ENCODE data around the gene NUDT7. TPM values are rescaled to one million over a fixed set of nuclear protein-coding genes. Genes with fewer than 3 reads are reported as not detected.

The NUDT7 gene
- total RNA-seq, 1 donor from 2014 or later, result 9.9 TPM

DNA sequence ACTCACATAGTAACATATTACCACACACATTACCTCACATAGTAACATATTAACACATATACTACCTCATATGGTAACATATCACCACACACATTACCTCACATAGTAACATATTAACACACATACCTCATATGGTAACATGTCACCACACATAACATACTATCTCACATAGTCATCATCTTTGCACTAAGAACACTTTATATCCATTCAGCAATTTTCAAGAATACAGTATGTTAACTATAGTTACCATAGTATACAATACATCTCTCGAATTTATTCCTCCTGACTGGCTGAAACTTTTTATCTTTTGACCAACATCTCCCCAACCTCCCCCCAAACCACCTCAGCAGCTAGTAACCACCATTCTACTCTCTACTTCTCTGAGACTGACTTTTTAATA lies 7.6 kb downstream of the NUDT7 start:
- no peak for DNase-seq

DNA sequence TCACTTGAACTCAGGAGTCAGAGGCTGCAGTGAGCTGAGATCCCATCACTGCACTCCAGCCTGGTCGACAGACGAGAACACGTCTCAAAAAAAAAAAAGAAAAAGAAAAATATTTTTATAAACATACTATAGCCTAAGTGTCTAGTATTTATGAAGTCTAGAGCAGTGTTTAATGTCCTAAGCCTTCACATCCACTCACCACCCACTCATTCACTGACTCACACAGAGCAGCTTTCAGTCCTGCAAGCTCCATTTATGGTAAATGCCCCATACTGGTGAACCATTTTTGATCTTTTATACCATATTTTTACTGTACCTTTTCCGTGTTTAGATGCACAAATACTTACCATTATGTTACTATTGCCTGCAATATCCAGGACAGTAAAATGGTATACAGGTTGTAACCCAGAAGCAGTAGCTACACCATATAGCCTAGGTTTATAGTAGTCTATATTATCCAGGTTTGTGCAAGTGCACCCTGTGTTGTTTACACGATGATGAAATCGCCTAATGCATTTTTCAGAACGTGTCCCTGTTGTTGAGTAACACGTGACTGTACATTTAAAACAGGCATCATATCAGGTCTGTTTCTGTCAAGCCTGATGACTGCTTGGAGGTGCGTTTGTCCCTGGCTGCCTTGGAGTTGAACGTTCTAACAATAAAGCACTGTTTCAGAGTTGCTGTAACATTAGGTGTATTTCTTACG lies 10.1 kb downstream of the NUDT7 start:
- no peak for DNase-seq

DNA sequence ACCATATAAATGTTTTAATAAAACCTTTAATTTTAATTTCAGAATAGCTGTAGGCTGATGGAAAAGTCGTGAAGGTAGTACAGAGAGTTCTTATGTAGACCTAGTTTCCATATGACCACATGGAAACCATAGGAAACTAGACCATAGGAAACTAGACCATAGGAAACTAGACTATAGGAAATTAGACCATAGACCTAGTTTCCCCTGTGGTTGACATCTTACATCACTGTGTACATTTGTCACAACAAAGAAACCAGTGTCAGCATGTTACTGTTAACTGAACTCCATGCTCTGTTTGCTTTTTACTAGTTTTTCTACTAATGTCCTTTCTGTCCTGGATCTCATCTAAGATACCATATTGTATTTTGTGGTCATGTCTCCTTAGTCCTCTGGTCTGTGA lies 14.6 kb downstream of the NUDT7 start:
- no peak for DNase-seq

DNA sequence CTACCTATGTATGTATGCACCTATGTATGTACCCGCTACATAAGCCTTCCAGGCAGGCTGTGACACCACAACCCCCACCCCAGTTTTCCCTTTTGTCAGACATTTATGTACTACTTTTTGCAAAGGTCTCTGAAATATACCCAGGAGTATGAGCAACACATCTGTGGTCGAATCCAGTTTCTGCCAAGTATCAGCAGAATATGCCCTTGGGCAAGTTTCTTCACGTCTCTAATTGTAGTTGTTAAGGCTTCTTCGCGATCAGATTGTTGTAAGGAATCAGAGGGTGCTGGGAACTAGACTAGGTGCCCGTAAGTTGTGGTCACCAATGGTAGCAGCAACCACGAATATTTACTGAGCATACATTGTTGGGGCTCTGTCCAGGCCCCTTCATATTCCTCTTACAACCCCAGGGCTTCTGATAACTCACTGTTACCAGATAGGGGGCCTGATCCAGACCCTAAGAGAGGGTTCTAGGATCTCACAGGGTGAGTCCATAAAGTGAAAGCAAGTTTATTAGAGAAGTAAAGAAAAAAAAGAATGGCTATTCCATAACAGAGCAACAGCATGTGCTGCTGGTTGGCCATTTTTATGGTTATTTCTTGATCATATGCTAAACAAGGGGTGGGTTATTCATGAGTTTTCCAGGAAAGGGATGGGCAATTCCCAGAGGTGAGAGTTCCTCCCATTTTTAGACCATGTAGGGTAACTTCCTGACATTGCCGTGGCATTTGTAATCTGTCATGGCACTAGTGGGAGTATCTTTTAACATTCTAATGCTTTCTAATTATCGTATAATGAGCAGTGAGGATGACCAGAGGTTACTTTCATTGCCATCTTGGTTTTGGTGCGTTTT lies 16.6 kb downstream of the NUDT7 start:
- no peak for DNase-seq

DNA sequence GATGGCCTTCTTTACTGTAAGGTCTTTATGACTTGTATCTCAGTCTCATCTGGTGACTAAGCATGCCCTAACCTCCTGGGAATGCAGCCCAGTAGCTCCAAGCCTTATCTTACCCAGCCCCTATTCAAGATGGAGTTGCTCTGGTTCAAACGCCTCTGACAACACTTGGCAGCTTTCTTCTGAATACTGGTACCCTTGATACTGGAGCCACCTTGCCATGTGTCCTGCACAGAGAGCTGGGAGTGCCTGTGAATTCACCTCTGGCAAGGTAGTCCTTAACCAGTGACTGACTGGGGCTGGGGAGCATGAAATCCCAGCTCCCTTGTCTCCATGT lies 17.2 kb downstream of the NUDT7 start:
- DNase-seq, result no peak

DNA sequence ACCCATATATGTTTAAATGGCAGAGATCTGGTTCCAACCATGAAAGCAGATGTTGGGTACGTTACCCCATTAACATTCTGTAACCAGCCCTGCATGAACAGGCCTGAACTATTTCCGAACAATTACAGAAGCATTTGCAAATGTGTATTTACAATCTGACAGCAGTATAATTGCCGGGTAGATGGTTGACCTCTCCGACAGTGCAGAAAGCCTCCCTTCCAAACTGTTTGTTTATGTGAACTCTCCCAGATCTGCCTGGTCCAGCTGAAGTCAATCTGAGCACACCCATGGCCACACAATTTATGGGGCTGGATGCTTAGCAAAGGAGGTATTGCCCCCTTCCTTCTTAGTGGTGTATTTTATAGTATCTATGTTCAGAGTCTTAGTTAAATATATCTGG lies 21.8 kb downstream of the NUDT7 start:
- no peak for DNase-seq

DNA sequence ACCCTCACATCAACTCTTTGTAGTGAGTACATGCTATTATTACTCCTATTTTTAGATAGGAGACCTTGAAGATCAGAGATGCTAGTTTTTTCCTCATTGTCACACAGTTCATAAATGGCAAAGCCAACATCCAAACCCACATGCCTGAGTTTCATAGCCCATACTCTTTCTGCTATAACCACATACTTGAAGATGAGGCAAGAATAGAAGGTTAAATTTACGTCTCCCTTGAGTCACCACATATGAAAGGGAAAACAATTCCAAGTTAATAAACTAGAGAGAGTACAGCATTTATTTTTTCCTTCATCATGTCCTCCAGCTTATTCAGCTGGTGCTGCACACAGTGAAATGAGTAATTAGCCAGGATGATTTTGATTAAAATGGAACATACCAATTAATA lies 23.7 kb downstream of the NUDT7 start:
- DNase-seq, result no peak

DNA sequence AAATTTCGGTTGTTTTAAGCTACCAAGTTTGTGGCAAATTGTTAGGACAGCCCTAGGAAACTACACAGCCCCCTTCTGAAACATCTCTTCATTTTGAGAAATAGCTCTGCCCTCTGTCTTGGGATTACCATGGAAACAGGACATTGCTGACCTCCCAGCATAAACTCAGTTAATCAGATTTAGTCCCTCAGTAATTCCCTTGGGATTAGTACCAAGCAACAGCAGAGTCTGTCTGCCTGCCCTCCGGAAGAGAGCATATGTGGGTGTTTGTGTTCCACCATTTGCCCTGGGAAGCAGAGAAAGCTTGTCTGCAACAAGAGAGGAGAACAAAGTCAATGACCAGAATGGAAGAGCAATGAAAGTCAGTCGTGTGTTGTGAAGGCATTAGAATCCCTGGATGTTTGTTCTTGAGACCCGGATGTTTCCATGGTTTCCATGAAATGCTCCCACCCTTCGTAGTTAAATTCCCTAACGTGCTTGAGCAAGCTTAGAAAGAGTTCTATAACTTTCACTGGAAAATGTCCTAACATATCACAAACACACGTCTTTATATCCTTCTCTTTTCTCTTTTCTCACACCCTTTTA lies 26.2 kb downstream of the NUDT7 start:
- no peak for DNase-seq

DNA sequence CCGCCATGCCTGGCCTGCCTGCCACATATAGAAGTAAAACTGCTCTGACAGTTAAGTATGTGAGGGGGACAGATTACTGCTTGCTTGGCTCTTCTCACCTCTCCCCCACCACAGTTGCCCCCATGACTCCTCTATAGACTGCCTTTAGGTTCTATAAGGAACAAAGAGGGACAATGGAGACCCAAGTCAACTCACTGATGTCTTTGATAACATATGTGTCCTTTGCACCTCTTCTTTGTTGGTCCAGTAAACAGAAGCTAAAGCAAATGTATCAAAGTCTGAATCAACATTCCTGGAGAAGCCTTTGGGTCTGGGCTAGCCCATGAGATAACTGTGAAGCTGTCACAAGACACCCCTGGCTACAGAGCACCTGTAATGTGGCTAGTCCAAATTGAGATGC lies 27.1 kb downstream of the NUDT7 start:
- DNase-seq, result no peak

DNA sequence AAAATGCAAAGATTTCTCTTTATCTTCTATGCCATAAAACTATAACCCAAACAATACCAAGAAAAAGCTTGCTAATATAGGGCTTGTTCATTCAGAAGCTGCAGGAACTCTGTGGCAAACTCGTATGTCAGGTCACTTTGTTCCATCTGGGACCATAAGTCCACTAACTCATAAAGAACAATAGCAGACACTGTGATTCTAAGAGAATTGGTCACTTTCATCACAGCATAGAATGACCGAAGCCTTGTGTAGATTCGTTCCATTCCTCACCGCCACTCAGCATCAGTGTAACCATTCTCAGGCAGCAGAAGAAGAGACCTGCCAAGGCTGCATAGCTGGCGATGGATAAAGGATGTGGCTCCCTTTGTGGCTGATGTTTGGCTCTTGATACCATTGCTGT lies 35.7 kb downstream of the NUDT7 start:
- no peak for DNase-seq

DNA sequence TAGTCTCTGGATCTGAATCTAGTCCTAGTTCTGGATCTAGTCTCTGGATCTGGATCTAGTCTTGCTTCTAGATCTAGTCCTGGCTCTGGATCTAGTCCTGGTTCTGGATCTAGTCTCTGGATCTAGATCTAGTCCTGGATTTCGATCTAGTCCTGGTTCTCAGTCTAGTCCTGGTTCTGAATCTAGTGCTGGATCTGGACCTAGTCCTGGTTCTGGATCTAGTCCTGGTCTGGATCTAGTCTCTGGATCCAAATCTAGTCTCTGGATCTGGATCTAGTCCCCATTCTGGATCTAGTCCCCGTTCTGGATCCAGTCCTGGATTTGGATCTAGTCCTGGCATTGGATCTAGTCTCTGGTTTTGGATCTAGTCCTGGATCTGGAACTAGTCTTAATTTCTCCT lies 36.2 kb downstream of the NUDT7 start:
- DNase-seq, result no peak

DNA sequence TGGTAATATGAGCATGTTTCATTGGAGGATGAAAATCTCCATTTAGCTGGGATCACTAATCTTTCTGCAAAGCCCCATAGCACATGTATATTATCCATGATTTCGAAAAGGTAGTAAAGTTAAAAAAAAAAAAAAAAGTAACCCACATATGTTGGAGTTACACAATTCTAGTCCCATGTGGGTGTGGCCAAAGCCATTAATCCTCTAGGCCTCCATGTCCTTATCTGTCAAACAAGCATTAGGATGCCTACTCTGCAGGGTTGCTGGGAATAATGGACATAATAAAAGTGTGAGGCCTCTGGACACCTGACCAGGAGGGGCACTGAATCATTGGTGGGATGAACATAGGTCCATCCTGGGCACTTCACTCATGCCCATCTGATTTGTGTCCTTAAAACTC lies 36.9 kb downstream of the NUDT7 start:
- no peak for DNase-seq

DNA sequence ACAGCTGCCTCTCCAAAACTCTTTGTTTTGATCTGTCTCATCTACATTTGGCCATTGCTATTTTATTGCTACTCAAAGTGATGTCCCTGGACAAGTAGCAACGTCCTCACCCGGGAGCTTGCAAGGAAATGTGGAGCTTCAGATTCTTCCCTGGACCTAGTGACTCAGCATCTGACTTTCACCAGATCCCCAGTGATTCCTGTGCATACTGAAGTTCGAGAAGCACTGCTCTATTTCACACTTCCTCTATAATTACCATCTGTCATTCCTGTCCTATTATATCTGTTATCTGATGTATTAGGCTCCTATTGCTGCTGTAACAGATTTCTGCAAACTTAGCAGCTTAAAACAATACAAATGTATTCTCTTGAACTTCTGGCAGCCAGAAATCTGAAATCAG lies 37.5 kb downstream of the NUDT7 start:
- no peak for DNase-seq

DNA sequence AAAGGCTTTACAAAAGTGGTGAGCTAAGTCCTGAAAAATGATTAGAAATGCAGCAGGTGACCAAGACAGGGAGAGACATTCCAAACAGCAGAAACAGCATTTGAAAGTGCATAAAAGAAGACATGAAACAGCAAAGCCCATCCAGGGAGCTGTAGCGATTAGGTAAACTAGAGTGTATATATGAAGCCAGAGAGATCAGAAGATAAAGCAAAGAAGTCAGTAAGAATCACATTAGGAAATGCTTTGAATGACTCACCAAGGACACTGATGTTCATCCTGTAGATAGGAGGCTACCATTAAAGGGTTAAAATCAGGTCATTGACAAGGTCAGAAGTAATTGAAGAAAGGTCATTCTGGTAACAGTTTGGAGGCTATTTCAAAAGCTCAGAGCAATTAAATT lies 38.5 kb downstream of the NUDT7 start:
- no peak for DNase-seq

DNA sequence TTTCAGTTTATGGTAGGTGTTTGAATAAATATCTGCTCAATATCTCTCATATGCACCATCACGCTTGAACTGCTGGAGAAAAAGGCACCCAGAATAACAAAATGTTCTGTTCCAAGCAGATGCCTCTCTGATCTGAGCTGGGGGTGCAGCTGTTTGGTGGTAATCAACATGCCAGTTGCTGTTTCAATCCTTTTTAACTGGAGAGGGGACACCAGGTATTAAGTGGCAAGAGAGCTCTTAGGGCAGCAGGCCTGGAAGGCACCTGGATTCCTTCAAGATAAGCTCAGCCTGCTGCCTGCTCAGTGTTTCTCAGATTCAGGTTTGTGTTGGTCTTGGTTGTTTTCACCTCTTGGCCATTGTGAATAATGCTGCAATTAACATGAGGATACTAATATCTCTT lies 38.9 kb downstream of the NUDT7 start:
- DNase-seq, result no peak

DNA sequence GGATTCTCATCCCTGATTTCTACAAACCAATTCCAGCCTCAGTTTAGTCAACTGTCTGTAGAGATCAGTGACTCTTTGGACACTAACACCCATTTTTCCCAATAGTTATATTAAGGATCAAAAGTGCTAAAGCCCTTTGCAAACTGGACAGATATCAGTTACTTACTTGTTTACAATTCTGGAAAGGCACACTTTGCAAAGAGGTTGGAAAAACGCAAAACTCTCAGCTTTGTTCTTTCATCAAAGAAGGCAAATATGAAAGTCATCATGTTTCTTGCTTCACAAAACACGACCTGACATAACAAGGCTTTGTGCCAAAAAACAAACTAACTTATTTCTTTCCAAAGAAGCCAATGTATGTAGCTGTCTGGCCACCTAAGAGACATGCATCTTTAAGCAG lies 39.9 kb downstream of the NUDT7 start:
- DNase-seq, result no peak

DNA sequence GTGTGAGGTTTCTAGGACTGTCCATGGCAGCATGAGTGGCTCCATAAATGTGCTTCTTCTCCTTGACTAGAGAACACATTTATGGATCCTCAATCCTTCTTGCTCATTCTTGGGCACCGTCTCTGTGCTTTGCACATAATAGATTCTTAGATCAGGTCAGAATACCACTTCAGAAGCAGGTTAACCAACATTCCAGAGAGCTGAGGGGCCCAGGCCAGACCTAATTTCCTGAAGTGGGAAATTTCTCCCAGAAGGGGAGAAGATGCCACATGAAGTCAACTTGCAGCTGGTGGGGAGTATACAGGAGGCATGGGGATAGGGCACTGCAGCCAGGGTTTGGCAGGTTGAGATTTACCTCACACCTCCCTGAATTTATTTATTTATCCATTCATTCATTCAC lies 41.7 kb downstream of the NUDT7 start:
- DNase-seq, result no peak

DNA sequence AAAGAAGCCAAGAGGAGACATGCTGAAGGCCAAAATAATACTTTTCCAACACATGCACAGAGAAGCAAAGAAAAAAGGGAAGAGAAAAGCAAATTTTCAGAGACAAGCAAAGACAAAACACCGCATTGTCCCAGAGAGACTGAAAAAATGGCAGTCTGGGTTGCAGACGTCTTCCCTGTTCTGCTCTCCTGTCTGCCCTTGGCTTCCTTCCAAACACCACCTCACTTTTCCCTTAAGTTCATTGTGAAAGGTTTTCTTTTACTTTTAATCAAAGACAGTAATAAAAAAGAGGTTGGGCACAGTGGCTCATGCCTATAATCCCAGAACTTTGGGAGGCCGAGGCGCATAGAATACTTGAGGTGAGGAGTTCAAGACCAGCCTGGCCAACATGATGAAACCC lies 44.9 kb downstream of the NUDT7 start:
- no peak for DNase-seq

DNA sequence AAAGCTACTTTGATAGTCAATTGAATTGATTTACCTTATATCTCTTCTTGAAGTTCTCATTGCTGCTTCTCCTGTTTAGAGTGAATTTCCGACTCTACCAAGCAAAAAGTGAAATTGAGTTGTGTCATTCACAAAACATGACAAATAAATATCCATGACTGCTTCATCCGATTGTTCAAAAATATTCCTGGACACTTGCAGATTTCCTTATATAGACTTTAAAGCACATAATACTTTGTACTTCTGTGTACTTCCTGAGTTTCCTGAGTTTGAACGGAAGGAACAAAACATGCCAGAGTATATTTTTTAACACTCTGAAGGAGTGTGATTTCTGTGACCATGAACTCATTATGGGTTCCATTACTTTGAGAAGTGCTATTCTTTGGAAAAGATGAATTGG lies 45.5 kb downstream of the NUDT7 start:
- DNase-seq, result no peak

DNA sequence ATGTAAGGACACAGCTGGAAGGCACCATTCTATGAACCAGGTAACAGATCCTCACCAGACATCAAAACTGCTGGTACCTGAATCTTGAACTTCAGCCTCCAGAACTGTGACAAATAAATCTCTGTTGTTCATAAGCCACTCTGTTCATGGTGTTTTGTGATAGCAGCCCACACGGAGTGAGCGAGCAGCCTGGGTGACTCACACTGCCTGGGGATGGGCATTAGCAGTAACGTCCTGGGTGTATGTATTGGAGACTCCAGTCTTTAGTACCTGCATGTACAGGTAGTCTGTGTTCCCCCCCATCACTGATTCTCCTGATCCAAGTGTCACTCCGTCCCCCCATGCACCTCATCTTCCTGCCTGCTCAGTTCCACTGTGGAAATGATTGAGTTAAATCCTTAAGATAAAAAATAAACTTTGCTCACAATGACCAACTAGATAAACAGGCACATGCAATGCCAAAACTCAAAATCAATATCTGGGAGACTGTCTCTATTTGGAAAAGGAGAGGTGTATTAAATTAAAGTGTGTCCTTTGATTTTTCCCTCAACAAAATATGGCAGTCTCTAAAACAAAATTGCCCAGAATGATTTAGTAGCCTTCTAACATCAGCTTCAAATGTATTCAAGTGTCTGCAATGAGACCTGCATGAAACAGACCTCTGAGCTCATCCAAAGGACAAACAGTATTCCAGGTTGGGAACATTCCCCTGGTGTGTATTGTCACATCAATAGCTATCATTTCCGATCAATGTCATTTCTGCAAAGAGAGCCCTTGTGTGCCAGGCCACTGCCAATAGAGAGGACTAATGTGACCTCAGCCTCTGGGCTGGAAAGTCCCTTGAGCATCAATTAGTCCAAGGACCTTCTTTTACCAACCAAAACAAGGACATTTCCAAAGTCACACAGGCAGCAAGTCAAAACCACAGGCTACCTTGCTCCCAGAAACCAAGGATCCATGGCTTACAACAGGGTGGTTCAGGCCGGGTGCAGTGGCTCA lies 53.9 kb downstream of the NUDT7 start:
- no peak for DNase-seq

DNA sequence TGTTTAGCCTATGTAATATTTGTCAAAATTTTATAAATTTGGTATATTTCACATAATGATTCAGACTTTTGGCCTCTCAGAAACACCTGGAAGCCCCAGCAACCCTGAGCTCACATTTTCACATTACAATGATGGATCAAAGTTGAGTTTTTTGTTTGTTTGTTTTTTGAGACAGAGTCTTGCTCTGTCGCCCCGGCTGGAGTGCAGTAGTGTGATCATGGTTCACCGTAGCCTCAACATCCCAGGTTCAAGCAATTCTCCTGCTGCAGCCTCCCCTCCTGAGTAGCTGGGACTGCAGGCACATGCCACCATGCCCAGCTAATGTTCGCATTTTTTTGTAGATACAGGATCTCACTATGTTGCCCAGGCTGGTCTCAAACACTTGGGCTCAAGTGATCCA lies 55.4 kb downstream of the NUDT7 start:
- DNase-seq, result no peak

DNA sequence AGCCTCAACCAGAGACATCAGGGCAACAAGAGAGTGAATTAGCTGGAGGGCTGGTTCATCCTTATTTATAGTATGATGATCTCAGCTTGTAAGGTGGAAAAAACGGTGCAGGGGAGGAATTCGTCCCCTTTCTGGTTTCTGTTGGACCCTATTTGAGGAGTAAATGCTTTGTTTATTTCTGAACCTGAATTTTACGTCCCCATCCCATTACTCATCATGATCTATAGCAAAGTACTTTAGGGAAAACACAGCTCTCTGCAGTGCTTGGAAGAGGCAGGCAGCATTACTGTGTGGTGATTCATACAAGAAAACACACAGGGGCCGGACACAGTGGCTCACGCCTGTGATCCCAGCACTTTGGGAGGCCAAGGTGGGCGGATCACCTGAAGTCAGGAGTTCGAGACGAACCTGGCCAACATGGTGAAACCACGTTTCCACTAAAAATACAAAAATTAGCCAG lies 58.1 kb downstream of the NUDT7 start:
- DNase-seq, result no peak

Data from skin of body (tissue), 2 donors.